IMR-90 (cell line): ENCODE data around the gene ABHD13. TPM values are rescaled to one million over a fixed set of nuclear protein-coding genes. Genes with fewer than 3 reads are reported as not detected.

ENCODE experiments used
- ATAC-seq: fragments of 200-7000 bp; cut with Tn5 transposase; 2 replicates; pipeline ENCODE4 v1.9.1; 2020; ENCODE audit warnings: low read depth, mild to moderate bottlenecking, moderate library complexity
- BruUV-seq: library from RNA; stranded (reverse); fragments of 400-500 nt; replicated peaks from 2 replicates; lab custom pipeline; 2021; lab: Mats Ljungman, UMichigan
- CTCF ChIA-PET: fragments of 300-600 bp; formaldehyde crosslinking; extraction: SDS; loops from one replicate; lab custom pipeline; 2021; ENCODE audit warnings: antibody characterized with exemption; lab: Yijun Ruan, JAX
- POLR2A ChIA-PET: fragments of 300-600 bp; sonication (Branson Sonifier 250); formaldehyde crosslinking; loops from one replicate; lab custom pipeline; 2022; ENCODE audit warnings: antibody characterized with exemption; ENCODE audit not compliant: unreplicated experiment; lab: Charles Lee
- DNase-seq: peaks from one replicate; pipeline ENCODE4 v3.0.0; 2013
- H2AFZ ChIP-seq: replicated peaks from 2 replicates; pipeline ENCODE3; 2013; ENCODE audit warnings: low read length, mild to moderate bottlenecking; ENCODE audit not compliant: poor library complexity
- H2AK5ac ChIP-seq: 2 replicates; pipeline ENCODE4 v1.6.1; 2013; ENCODE audit warnings: low read depth, low read length, inconsistent platforms
- H2AK9ac ChIP-seq: replicated peaks from 2 replicates; pipeline ENCODE3; 2013; ENCODE audit warnings: mild to moderate bottlenecking, low read depth, low read length, moderate library complexity; ENCODE audit not compliant: poor library complexity
- H2BK120ac ChIP-seq: 2 replicates; pipeline ENCODE4 v1.6.1; 2013; ENCODE audit warnings: low read depth, low read length, inconsistent platforms
- H2BK15ac ChIP-seq: 3 replicates; pipeline ENCODE4 v1.6.1; 2013; ENCODE audit warnings: low read depth, low read length, inconsistent platforms
- H2BK20ac ChIP-seq: 2 replicates; pipeline ENCODE4 v1.6.1; 2013; ENCODE audit warnings: low read depth, mild to moderate bottlenecking, inconsistent platforms, low read length, moderate library complexity
- H2BK5ac ChIP-seq: 2 replicates; pipeline ENCODE4 v1.6.1; 2013; ENCODE audit warnings: mild to moderate bottlenecking, low read depth, low read length, inconsistent platforms; ENCODE audit not compliant: poor library complexity, severe bottlenecking
- H3K14ac ChIP-seq: replicated peaks from 2 replicates; pipeline ENCODE4 v1.6.1; 2013; ENCODE audit warnings: low read depth, low read length, inconsistent platforms
- H3K18ac ChIP-seq: 2 replicates; pipeline ENCODE4 v1.6.1; 2013; ENCODE audit warnings: low read depth, low read length, control low read depth
- H3K23ac ChIP-seq: 2 replicates; pipeline ENCODE4 v1.6.1; 2013; ENCODE audit warnings: low read depth, low read length, inconsistent platforms
- H3K27ac ChIP-seq: 2 replicates; pipeline ENCODE4 v1.5.1; 2013; ENCODE audit warnings: mild to moderate bottlenecking, control low read depth, low read length; ENCODE audit not compliant: insufficient read depth
- H3K27me3 ChIP-seq: 2 replicates; pipeline ENCODE4 v1.6.1; 2013; ENCODE audit warnings: low read length; ENCODE audit not compliant: control insufficient read depth, insufficient read depth
- H3K36me3 ChIP-seq: 2 replicates; pipeline ENCODE4 v1.6.1; 2013; ENCODE audit warnings: low read length, mixed read lengths; ENCODE audit not compliant: control insufficient read depth, insufficient read depth
- H3K4ac ChIP-seq: 2 replicates; pipeline ENCODE4 v1.6.1; 2013; ENCODE audit warnings: low read depth, low read length, inconsistent platforms
- H3K4me1 ChIP-seq: 2 replicates; pipeline ENCODE4 v1.6.1; 2013; ENCODE audit warnings: low read length, mixed read lengths; ENCODE audit not compliant: control insufficient read depth, insufficient read depth
- H3K4me2 ChIP-seq: 2 replicates; pipeline ENCODE4 v1.6.1; 2013; ENCODE audit warnings: low read depth, mild to moderate bottlenecking, control low read depth, low read length, moderate library complexity
- H3K4me3 ChIP-seq: 2 replicates; pipeline ENCODE4 v1.5.1; 2013; ENCODE audit warnings: low read depth, mild to moderate bottlenecking, control low read depth, low read length, moderate library complexity; ENCODE audit not compliant: insufficient read depth
- H3K56ac ChIP-seq: 2 replicates; pipeline ENCODE4 v1.6.1; 2013; ENCODE audit warnings: low read length, inconsistent platforms; ENCODE audit not compliant: insufficient read depth; ENCODE audit errors: extremely low read depth
- H3K79me1 ChIP-seq, 2 experiments: 2 replicates each; pipeline ENCODE4 v1.6.1; 2013; ENCODE audit warnings: low read length in 2 of 2, inconsistent platforms in 1 of 2, low read depth in 1 of 2
- H3K9ac ChIP-seq: 2 replicates; pipeline ENCODE4 v1.6.1; 2013; ENCODE audit warnings: low read depth, low read length, control low read depth
- H3K9me1 ChIP-seq: 2 replicates; pipeline ENCODE4 v1.6.1; 2013; ENCODE audit warnings: low read length, inconsistent platforms; ENCODE audit not compliant: insufficient read depth
- H3K9me3 ChIP-seq: 2 replicates; pipeline ENCODE4 v1.6.1; 2013; ENCODE audit warnings: low read length; ENCODE audit not compliant: control insufficient read depth, insufficient read depth
- H4K20me1 ChIP-seq: 2 replicates; pipeline ENCODE4 v1.6.1; 2013; ENCODE audit warnings: low read length, inconsistent platforms; ENCODE audit not compliant: insufficient read depth
- H4K5ac ChIP-seq: 2 replicates; pipeline ENCODE4 v1.6.1; 2013; ENCODE audit warnings: mild to moderate bottlenecking, low read depth, low read length, control low read depth
- H4K8ac ChIP-seq, 2 experiments: 2 replicates each; pipeline ENCODE4 v1.6.1; 2013; ENCODE audit warnings: low read depth in 2 of 2, low read length in 2 of 2, control low read depth in 1 of 2, inconsistent platforms in 1 of 2
- H4K91ac ChIP-seq: 2 replicates; pipeline ENCODE4 v1.6.1; 2013; ENCODE audit warnings: low read depth, low read length, inconsistent platforms; ENCODE audit not compliant: insufficient read depth
- BHLHE40 ChIP-seq: fragments of 150-350 bp; IDR thresholded peaks from 2 replicates; pipeline ENCODE4 v1.6.1; 2016; ENCODE audit warnings: mild to moderate bottlenecking, low read depth, low read length
- CHD1 ChIP-seq: IDR thresholded peaks from 2 replicates; pipeline ENCODE4 v1.6.1; 2012; ENCODE audit warnings: low read depth, low read length, improper control_type of control experiment
- CTCF ChIP-seq: conservative IDR thresholded peaks from 2 replicates; pipeline ENCODE4 v1.5.1; 2012; ENCODE audit warnings: mild to moderate bottlenecking, low read depth, low read length, improper control_type of control experiment
- FOS ChIP-seq: fragments of 150-350 bp; IDR thresholded peaks from 2 replicates; pipeline ENCODE4 v1.6.1; 2016; ENCODE audit warnings: low read depth, low read length
- MAFK ChIP-seq: IDR thresholded peaks from 2 replicates; pipeline ENCODE4 v1.6.1; 2012; ENCODE audit warnings: low read depth, low read length, improper control_type of control experiment
- MXI1 ChIP-seq: IDR thresholded peaks from 2 replicates; pipeline ENCODE4 v1.6.1; 2012; ENCODE audit warnings: low read depth, mild to moderate bottlenecking, low read length, moderate library complexity, borderline replicate concordance
- NFE2L2 ChIP-seq: fragments of 150-350 bp; IDR thresholded peaks from 2 replicates; pipeline ENCODE4 v1.6.1; 2016; ENCODE audit warnings: low read depth, mild to moderate bottlenecking, low read length
- POLR2A ChIP-seq: IDR thresholded peaks from 2 replicates; pipeline ENCODE4 v1.6.1; 2012; ENCODE audit warnings: mild to moderate bottlenecking, low read depth, low read length
- RAD21 ChIP-seq: IDR thresholded peaks from 2 replicates; pipeline ENCODE4 v1.6.1; 2012; ENCODE audit warnings: low read length, improper control_type of control experiment
- RCOR1 ChIP-seq: IDR thresholded peaks from 2 replicates; pipeline ENCODE4 v1.6.1; 2012; ENCODE audit warnings: mild to moderate bottlenecking, low read length, improper control_type of control experiment; ENCODE audit not compliant: insufficient replicate concordance
- USF2 ChIP-seq: fragments of 150-350 bp; IDR thresholded peaks from 2 replicates; pipeline ENCODE4 v1.6.1; 2017; ENCODE audit warnings: mild to moderate bottlenecking, antibody characterized with exemption, low read length, low read depth
- WGBS, 2 experiments: methylation state at CpG; one replicate each; pipeline versions ENCODE4 v1.1.5 to v1.1.7; 2013; ENCODE audit warnings: missing lambda C conversion rate in 2 of 2; ENCODE audit not compliant: insufficient read length in 1 of 2; ENCODE audit errors: extremely low coverage in 2 of 2; 5-methylcytosine and 5-hydroxymethylcytosine counted together
- dilution Hi-C: fragments of 300-500 bp; cut with HindIII; formaldehyde crosslinking; loops from one replicate; pipeline ENCODE4 v1.14.3; 2018; ENCODE audit warnings: low sequenced_read_pairs; ENCODE audit not compliant: unreplicated experiment
- in situ Hi-C: fragments of 300-500 bp; cut with MboI; formaldehyde crosslinking; loops from 3 replicates; pipeline ENCODE4 v1.14.3; 2019; ENCODE audit warnings: low sequenced_read_pairs, inconsistent platforms, mixed read lengths
- intact Hi-C: fragments of 100-400 bp; cut with micrococcal nuclease; formaldehyde crosslinking; loops from 2 replicates; pipeline ENCODE4 v1.10.0; 2022
- polyA plus RNA-seq, 3 experiments: library from polyadenylated mRNA; depleted of rRNA; stranded (reverse); fragments of >200 nt; gene quantifications; 2 replicates each; pipeline ENCODE4 v1.2.3, GENCODE V29; 2012; ENCODE audit warnings: low replicate concordance in 1 of 3
- total RNA-seq: library from RNA; depleted of rRNA; stranded (reverse); fragments of >200 nt; gene quantifications from 2 replicates; pipeline ENCODE4 v1.2.3, GENCODE V29; 2012

The ABHD13 gene
- total and polyA plus RNA-seq, 2 of the 4 experiments (the other 2 are of a cell fraction) = 4.0 to 4.1 TPM

GRCh38 chr13:108212886-108213285, 5.3 kb upstream of the ABHD13 start:
- Histone ChIP-seq H2AK5ac (no peak overlapping the region), H4K20me1 (no peaks in the 10 kb centered on the region), H3K4me2 (no peak overlapping the region), H2BK20ac (no peak overlapping the region), H2BK120ac (no peak overlapping the region), H3K9me3 (no peaks in the 10 kb centered on the region), H3K27ac (no peak overlapping the region), H2BK5ac (no peak overlapping the region), H3K4me1 (peaks cover 6% of the 10 kb centered on the region), H3K9ac (no peak overlapping the region), H3K27me3 (no peaks in the 10 kb centered on the region), H3K9me1 (0 out of 2 replicates have a peak, but pooled peaks cover 5% of the 10 kb centered on the region), H3K4me3 (no peak overlapping the region), H4K91ac (no peak overlapping the region), H3K4ac (no peak overlapping the region), H3K18ac (no peak overlapping the region), H3K79me1 (peaks cover 16 to 28% of the 10 kb centered on the region in 2 experiments), H4K8ac (no peak overlapping the region), H4K5ac (no peak overlapping the region), H3K14ac (no peak overlapping the region), H2AK9ac (no peak overlapping the region), H2AFZ (no peak overlapping the region), H3K36me3 (peaks cover 6% of the 10 kb centered on the region), H2BK15ac (no peak overlapping the region), H3K56ac (no peak overlapping the region), H3K23ac (no peak overlapping the region)
- intact Hi-C loops (no loop called here), in situ Hi-C loops (no loop called here), dilution Hi-C loops (no loop called here)
- WGBS, 2 experiments = no CpG with 5 or more reads among the region's 4 CpGs
- POLR2A ChIA-PET = no interaction called here
- CTCF ChIA-PET = no interaction called here
- no TSS peak for BruUV-seq
- TF ChIP-seq RAD21 (no peak), NFE2L2 (no peak), BHLHE40 (no peak), CHD1 (no peak), RCOR1 (no peak), MAFK (no peak), MXI1 (no peak), POLR2A (no peak), CTCF (no peak), FOS (no peak), USF2 (no peak)
- no peak for ATAC-seq
- no peak for DNase-seq
